Large intestine (tissue), 1 donor: ENCODE results near the gene PYGO2. TPM values are rescaled to one million over a fixed set of nuclear protein-coding genes. Genes with fewer than 3 reads are reported as not detected.

Experiments
- polyA plus RNA-seq: library from polyadenylated mRNA; unstranded; fragments of 120-200 nt; gene quantifications from one replicate; pipeline ENCODE4 v1.2.1, GENCODE V29; 2013

PYGO2 gene
- polyA plus RNA-seq, 1 donor: 32.0 TPM

Other genes with a start within 250 kb of the PYGO2 start
- gene KCNN3, start 91.5 kb downstream of the PYGO2 start, polyA plus RNA-seq: 4.7 TPM
- 40.4 TPM for gene PMVK, start 25.1 kb downstream of the PYGO2 start, polyA plus RNA-seq
- 78.8 TPM for gene PBXIP1, start 5.7 kb downstream of the PYGO2 start, polyA plus RNA-seq
- 76.4 TPM for gene SHC1, start 9.0 kb upstream of the PYGO2 start, polyA plus RNA-seq
- 65.6 TPM for gene CKS1B, start 12.9 kb upstream of the PYGO2 start, polyA plus RNA-seq
- gene FLAD1, start 21.6 kb upstream of the PYGO2 start, polyA plus RNA-seq: 28.0 TPM
- gene LENEP, start 31.8 kb upstream of the PYGO2 start, polyA plus RNA-seq: 0.33 TPM
- 45.1 TPM for gene ZBTB7B, start 41.0 kb upstream of the PYGO2 start, polyA plus RNA-seq
- 4.1 TPM for gene DCST2, start 72.0 kb upstream of the PYGO2 start, polyA plus RNA-seq
- gene DCST1, start 72.0 kb upstream of the PYGO2 start, polyA plus RNA-seq: 0.88 TPM
- gene ADAM15, start 89.5 kb upstream of the PYGO2 start, polyA plus RNA-seq: 38.6 TPM
- 36.0 TPM for gene EFNA4, start 102.0 kb upstream of the PYGO2 start, polyA plus RNA-seq
- gene EFNA3, start 117.1 kb upstream of the PYGO2 start, polyA plus RNA-seq: 9.6 TPM
- 96.1 TPM for gene EFNA1, start 166.1 kb upstream of the PYGO2 start, polyA plus RNA-seq
- gene SLC50A1, start 174.1 kb upstream of the PYGO2 start, polyA plus RNA-seq: 57.4 TPM
- gene DPM3, start 178.7 kb upstream of the PYGO2 start, polyA plus RNA-seq: 59.1 TPM
- gene KRTCAP2, start 211.5 kb upstream of the PYGO2 start, polyA plus RNA-seq: 142 TPM
- 2.9 TPM for gene TRIM46, start 212.1 kb upstream of the PYGO2 start, polyA plus RNA-seq
- 40.9 TPM for gene THBS3, start 246.1 kb upstream of the PYGO2 start, polyA plus RNA-seq
- 38.6 TPM for gene MTX1, start 246.9 kb upstream of the PYGO2 start, polyA plus RNA-seq